Fibroblast of villous mesenchyme (primary cell): Measurements from ENCODE around the gene DLX2. TPM values are rescaled to one million over a fixed set of nuclear protein-coding genes. Genes with fewer than 3 reads are reported as not detected.
"Not testable (repeated sequence)": the region's sequence is repeated elsewhere in the genome, so short reads cannot be mapped to it uniquely, and the experiment has no call there.

ENCODE experiments used
- DNase-seq: peaks from one replicate; pipeline ENCODE4 v3.0.0-alpha.2; 2010; ENCODE audit warnings: low read depth
- H3K4me3 ChIP-seq: 2 replicates; pipeline ENCODE4 v1.5.1; 2011; ENCODE audit warnings: low read depth, mild to moderate bottlenecking, low read length
- total RNA-seq: library from RNA; depleted of rRNA; stranded (reverse); fragments of >200 nt; gene quantifications from 2 replicates; pipeline ENCODE4 v1.2.3, GENCODE V29; 2012
- TF ChIP-seq, protein P1 (sequence below): IDR thresholded peaks from 2 replicates; pipeline ENCODE4 v1.5.1; 2012; ENCODE audit warnings: low read depth, mild to moderate bottlenecking, low read length; ENCODE audit not compliant: insufficient read depth

Gene DLX2
- total RNA-seq, result under 0.01 TPM in 2 replicates

DNA sequence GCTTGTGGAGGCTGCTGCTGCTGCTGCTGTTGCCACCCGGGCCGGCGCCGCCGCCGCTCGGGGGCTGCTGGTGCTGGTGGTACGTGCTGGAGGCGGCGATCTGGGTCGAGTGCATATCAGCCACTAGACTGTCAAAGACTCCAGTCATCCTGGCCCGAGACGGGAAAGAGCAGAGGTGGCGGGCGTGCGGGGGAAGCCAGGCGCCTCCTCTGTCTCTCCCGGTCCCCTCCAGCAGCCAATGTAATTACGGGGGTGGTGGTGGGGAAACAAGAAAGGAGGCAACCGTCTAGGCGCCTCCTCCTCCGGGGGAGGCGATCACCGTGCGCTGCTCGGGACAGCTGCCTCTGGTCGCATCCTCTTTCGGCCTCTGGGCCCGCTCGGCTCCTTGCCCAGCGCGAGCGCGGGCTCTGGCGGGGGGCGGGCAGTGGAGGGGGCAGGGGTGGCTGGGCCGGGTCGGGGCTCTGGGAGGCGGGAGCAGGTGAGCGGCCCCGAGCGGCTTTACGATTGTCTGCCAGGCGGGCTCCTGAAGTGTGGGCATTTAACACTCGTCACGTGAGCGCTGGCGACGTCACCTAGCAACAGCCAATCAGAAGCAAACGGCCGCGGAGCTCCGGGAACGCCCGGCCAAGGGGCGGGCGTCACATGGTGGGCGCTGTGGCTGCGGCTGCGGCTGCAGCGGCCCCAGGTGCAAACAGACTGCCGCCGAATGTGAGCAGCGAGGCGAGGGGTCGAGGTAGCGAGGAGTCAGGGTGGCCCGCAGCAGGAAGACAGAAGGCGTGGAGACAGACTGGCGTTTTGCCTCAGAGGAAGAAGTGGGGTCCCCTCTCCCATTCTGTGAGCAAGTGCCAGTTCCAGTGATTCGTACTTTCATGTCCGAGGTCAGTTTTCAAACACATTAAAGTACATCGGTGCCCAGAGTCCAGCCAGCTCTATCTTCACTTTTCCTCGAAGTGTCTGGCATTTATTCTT lies at the start of gene DLX2:
Gene DLX2, minus strand, starts transcription at position 510 of the 969 bp plus-strand sequence. Its CDS starts 362 bp downstream, at position 148.
- TF ChIP-seq, protein P1, sequence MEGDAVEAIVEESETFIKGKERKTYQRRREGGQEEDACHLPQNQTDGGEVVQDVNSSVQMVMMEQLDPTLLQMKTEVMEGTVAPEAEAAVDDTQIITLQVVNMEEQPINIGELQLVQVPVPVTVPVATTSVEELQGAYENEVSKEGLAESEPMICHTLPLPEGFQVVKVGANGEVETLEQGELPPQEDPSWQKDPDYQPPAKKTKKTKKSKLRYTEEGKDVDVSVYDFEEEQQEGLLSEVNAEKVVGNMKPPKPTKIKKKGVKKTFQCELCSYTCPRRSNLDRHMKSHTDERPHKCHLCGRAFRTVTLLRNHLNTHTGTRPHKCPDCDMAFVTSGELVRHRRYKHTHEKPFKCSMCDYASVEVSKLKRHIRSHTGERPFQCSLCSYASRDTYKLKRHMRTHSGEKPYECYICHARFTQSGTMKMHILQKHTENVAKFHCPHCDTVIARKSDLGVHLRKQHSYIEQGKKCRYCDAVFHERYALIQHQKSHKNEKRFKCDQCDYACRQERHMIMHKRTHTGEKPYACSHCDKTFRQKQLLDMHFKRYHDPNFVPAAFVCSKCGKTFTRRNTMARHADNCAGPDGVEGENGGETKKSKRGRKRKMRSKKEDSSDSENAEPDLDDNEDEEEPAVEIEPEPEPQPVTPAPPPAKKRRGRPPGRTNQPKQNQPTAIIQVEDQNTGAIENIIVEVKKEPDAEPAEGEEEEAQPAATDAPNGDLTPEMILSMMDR, result no peak
- peak within 1 kb of the TSS; percentile 61 for H3K4me3 ChIP-seq
- DNase-seq, result peak; percentile 83

- no peak for DNase-seq
- TF ChIP-seq, protein P1, result no peak
- H3K4me3 ChIP-seq, result no peak overlapping the region
Observed at GRCh38 chr2:172147944-172148650, 45.4 kb upstream of the DLX2 start.

DNA sequence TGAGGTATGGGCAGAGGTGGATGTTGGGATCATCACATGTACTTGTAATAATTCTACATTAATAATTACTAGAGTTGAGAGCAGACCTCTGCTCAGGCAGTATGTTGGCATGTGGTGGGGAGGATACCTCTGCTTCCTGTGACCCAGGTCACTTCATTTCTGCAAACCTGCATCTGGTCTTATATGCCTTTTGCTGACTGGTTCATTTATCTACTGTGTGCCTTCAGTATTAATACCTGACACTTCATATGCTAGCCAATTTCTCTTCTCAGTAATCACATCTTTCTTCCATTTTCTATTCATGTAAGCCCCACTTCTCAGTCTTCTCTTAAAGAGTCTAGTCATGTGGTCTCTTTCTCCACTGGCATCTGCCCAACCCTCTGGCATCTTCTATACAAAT lies 41.1 kb upstream of the DLX2 start:
- TF ChIP-seq, protein P1, result no peak
- no peak overlapping the region for H3K4me3 ChIP-seq
- no peak for DNase-seq

GRCh38 chr2:172138727-172139126 lies 36.0 kb upstream of the DLX2 start:
- H3K4me3 ChIP-seq, DNase-seq: not testable (repeated sequence)

DNA sequence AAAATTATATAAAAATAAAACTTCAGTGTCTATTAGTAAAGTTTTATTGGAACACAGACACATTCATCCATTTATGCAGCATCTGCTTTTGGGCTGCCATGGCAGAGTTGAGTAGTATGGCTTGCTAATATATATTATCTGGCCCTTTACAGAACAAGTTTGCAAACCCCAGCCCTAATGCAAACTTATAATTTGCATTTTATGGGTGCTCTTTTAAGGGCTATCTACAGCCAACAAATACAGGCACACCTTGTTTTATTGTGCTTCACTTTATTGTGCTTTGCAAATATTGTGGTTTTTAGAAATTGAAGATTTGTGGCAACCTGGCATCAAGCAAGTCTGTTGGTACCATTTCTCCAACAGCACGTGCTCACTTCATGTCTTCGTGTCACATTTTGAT lies 35.2 kb upstream of the DLX2 start:
- DNase-seq, result no peak

DNA sequence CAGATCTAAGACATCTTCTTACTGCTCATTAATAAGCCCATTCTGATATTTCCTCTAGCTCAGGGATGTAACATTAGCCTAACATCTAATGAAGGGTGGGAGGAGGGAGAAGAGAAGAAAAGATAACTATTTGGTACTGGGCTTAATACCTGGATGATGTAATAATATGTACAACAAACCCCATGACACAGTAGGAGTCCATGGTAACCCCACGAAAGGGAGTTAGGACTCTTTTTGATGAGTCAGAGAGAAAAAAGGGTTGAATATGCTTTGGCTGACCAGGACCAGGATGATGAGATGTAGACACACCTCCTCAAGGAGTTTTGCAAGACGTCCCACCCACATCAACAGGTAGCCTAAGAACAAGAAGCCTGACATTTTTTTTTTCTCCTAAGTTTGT lies 34.4 kb upstream of the DLX2 start:
- TF ChIP-seq, protein P1, result no peak
- no peak overlapping the region for H3K4me3 ChIP-seq
- DNase-seq, result no peak

More for the DNA sequence above, 35.2 kb upstream of the DLX2 start:
- TF ChIP-seq, protein P1, result no peak
- H3K4me3 ChIP-seq, result no peak overlapping the region

DNA sequence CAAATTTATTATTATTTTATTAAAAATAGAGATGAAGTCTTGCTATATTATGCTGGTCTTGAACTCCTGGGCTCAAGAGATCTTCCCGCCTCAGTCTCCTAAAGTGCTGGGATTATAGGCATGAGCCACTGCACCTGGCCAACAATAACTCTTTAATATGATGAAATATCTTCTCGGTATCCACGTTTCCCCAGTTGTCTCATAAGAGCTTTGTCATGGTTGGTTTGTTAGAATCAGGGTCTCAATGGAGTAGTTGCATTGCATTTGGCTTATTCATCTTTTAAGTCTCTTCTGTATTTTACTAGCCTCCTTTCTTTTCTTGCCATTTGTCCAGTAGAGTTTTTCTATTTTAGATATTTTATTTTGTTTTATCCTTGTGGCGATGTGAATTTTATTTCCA lies 32.7 kb upstream of the DLX2 start:
- TF ChIP-seq, protein P1, result no peak
- no peak overlapping the region for H3K4me3 ChIP-seq
- DNase-seq, result no peak
